ENCODE data around the gene NT5E. TPM values are rescaled to one million over a fixed set of nuclear protein-coding genes. Genes with fewer than 3 reads are reported as not detected.

NT5E gene
- total RNA-seq, 4 donors from 2014 or later, result 0.68 to 6.7 (median 3.2) TPM

DNA sequence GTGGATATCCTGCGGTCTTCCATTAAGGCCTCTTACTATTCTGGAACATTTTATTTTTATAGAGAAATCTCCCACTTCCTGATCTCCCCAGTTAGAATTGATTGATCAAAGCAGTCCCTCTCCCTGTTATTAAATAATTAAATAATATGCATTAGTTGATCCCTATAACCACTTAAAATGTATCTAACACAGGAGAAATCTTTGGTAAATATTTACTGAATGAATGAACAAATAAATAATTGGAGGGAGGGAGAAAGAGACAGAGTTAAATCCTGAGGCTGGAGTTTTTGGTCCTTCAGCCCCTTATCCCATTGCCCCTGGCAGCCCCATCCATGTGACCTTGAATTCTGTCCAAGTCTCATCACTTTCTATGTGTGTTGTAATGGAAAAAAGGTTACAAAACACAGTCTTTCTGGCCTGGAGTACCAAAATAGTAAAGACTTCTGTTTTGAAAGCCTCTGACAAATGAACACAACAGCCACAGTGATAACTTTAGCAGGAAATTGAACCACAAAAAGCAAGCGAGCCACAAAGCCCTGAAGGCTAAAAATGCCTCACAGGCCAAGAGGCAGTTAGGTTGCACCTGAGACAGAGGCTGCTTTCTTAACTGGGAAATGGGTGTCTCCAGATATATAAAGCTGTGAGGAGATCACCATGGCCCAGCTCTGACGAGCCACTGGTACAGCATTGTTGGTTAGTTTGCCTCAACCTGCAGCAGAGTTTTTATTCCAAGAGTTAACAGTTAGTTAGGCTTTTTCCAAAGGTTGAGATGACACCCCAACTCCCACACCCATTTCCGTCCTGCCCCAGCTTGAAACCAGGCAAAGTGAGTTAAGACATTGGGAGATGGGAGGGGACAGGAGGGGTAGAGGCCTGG, 11.3 kb downstream of the NT5E start:
- 40 to 48% methylated on average over 4 of the region's 4 CpGs for WGBS, 2 donors
- DNase-seq, result no peak

GRCh38 chr6:85461798-85462170, 11.9 kb downstream of the NT5E start:
- Histone ChIP-seq H3K4me3 (no peak overlapping the region), H3K27me3 (no peaks in the 10 kb centered on the region), H3K27ac (peak overlapping the region; percentile 40 to 83 (median 65)), H3K4me1 (peaks cover 6 to 74% (median 52%) of the 10 kb centered on the region in 3 donors), H3K36me3 (no peaks in the 10 kb centered on the region), H3K9me3 (no peaks in the 10 kb centered on the region)
- WGBS, 2 donors, result 75 to 80% methylated on average over 4 of the region's 4 CpGs
- no peak for DNase-seq
- intact Hi-C loops (cut with DNase I), result no loop called here
- TF ChIP-seq POLR2A (IDR thresholded peaks at IDR 0.05) (no peak), CTCF (IDR thresholded peaks at IDR 0.05) (no peak)

More for the DNA sequence above, 11.3 kb downstream of the NT5E start:
- Histone ChIP-seq H3K9me3 (no peaks in the 10 kb centered on the region), H3K4me3 (no peak overlapping the region), H3K27ac (peak overlapping the region; percentile 40 to 83 (median 65)), H3K36me3 (no peaks in the 10 kb centered on the region), H3K27me3 (no peaks in the 10 kb centered on the region), H3K4me1 (peaks cover 6 to 74% (median 52%) of the 10 kb centered on the region in 3 donors)
- intact Hi-C loops (cut with DNase I), result no loop called here
- TF ChIP-seq CTCF (IDR thresholded peaks at IDR 0.05), result no peak
- no peak for TF ChIP-seq POLR2A (IDR thresholded peaks at IDR 0.05)

- intact Hi-C loops (cut with DNase I), result no loop called here
- 34 to 54% methylated on average over 2 of the region's 2 CpGs for WGBS, 2 donors
- DNase-seq, result no peak
- Histone ChIP-seq H3K27me3 (no peaks in the 10 kb centered on the region), H3K27ac (peak overlapping the region in 3 of 4 donors; percentile 59 to 83 (median 71)), H3K4me1 (peaks cover 6 to 74% (median 52%) of the 10 kb centered on the region in 3 donors), H3K36me3 (no peaks in the 10 kb centered on the region), H3K4me3 (no peak overlapping the region), H3K9me3 (no peaks in the 10 kb centered on the region)
- TF ChIP-seq POLR2A (IDR thresholded peaks at IDR 0.05) (no peak), CTCF (IDR thresholded peaks at IDR 0.05) (no peak)
These were observed 12.8 kb downstream of the NT5E start for GRCh38 chr6:85462673-85463072.

- no peaks in the 10 kb centered on the region for H3K36me3 ChIP-seq
- no peak overlapping the region for H3K4me3 ChIP-seq
- H3K27me3 ChIP-seq, result no peaks in the 10 kb centered on the region
- H3K9me3 ChIP-seq, result no peaks in the 10 kb centered on the region
- no peak for DNase-seq
- H3K4me1 ChIP-seq, result peaks cover 6 to 66% (median 44%) of the 10 kb centered on the region in 3 donors
- H3K27ac ChIP-seq, result peak overlapping the region in 1 of 4 donors; percentile 73
- intact Hi-C loops (cut with DNase I), result no loop called here
- WGBS, 2 donors, result 64 to 73% methylated on average over 4 of the region's 4 CpGs
- no peak for TF ChIP-seq POLR2A (IDR thresholded peaks at IDR 0.05)
- TF ChIP-seq CTCF (IDR thresholded peaks at IDR 0.05), result no peak
These were observed 13.9 kb downstream of the NT5E start for GRCh38 chr6:85463621-85464259.

GRCh38 chr6:85464260-85464644, 14.4 kb downstream of the NT5E start:
- peak overlapping the region; percentile 36 to 73 (median 64) for H3K27ac ChIP-seq
- WGBS, 2 donors, result 13% methylated on average over 1 to 4 of the region's 4 CpGs
- TF ChIP-seq POLR2A (IDR thresholded peaks at IDR 0.05), result no peak
- no peak for TF ChIP-seq CTCF (IDR thresholded peaks at IDR 0.05)
- no peaks in the 10 kb centered on the region for H3K27me3 ChIP-seq
- no peak overlapping the region for H3K4me3 ChIP-seq
- no peaks in the 10 kb centered on the region for H3K36me3 ChIP-seq
- no peaks in the 10 kb centered on the region for H3K9me3 ChIP-seq
- intact Hi-C loops (cut with DNase I), result no loop called here
- DNase-seq, result no peak
- peaks cover 6 to 60% (median 39%) of the 10 kb centered on the region in 3 donors for H3K4me1 ChIP-seq

Data from esophagus squamous epithelium (tissue), 5 donors.